HAP-1 (cell line): ENCODE results near the gene RIPOR3.
"Not testable (repeated sequence)": the region's sequence is repeated elsewhere in the genome, so short reads cannot be mapped to it uniquely, and the experiment has no call there.

ENCODE experiments used
- DNase-seq, 2 experiments: peaks; one replicate each; pipeline ENCODE4 v3.0.0-alpha.2; 2016 to 2020; ENCODE audit warnings: low spot score in 2 of 2
- H3K27me3 ChIP-seq: fragments of 250-450 bp; sonication (Bioruptor Pico); 2 replicates; pipeline ENCODE4 v1.5.1; 2020; ENCODE audit warnings: low read depth, mild to moderate bottlenecking, moderate library complexity
- H3K36me3 ChIP-seq: fragments of 250-450 bp; sonication (Bioruptor Pico); replicated peaks from 2 replicates; pipeline ENCODE4 v1.5.1; 2020; ENCODE audit warnings: mild to moderate bottlenecking
- H3K4me1 ChIP-seq: fragments of 250-450 bp; sonication (Bioruptor Pico); 2 replicates; pipeline ENCODE4 v1.5.1; 2020; ENCODE audit warnings: mild to moderate bottlenecking
- H3K4me3 ChIP-seq: fragments of 250-450 bp; sonication (Bioruptor Pico); 2 replicates; pipeline ENCODE4 v1.5.1; 2020; ENCODE audit warnings: mild to moderate bottlenecking, moderate library complexity
- H3K9me3 ChIP-seq: fragments of 250-450 bp; sonication (Bioruptor Pico); 2 replicates; pipeline ENCODE4 v1.5.1; 2020; ENCODE audit warnings: mild to moderate bottlenecking, moderate library complexity
- in situ Hi-C: fragments of 300-500 bp; cut with MboI; formaldehyde crosslinking; loops from 3 replicates; pipeline ENCODE4 v1.14.3; 2020; ENCODE audit warnings: low sequenced_read_pairs, inconsistent platforms, mixed read lengths

The RIPOR3 gene

DNA sequence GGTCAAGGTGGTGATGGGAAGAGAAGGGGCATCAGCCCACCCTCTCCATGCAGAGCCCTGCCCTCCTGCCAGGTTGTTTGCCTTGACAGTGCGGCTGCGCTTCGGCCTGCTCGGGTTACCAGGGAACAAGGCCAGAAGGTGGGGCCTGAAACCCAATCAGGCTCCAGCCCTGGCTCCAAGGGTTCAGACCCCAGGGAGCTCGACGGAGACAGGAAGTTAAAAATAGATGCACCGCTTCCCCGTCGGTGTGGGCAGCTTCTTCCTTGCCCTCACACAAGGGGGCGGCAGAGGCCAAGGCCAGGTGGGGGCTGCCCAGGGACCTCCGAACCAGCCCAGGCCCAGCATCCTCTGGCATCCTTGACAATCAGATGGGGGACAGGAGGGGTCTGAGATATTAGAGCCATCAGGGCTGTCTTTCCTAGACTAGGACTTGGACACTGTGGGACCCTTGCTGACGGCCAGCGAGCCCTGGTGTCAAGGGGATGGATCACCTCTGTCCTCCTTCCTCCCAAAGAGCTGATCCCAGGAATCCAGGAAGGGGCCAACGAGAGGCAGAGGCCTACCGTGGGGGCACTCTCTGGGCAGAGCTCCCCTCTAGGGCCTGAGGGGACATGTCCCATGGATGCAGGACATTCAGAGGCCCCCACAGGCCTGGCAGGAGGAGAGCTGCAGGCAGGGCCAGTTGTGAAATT is 65.2 kb downstream of the RIPOR3 start:
- no peak overlapping the region for H3K4me3 ChIP-seq
- peak; percentile 22 to 79 for DNase-seq
- H3K4me1 ChIP-seq, result no peaks in the 10 kb centered on the region
- no peaks in the 10 kb centered on the region for H3K27me3 ChIP-seq
- in situ Hi-C loops, result no loop called here
- H3K36me3 ChIP-seq, result no peaks in the 10 kb centered on the region
- peaks cover 1% of the 10 kb centered on the region; the same call in 1 of the 2 replicates for H3K9me3 ChIP-seq

DNA sequence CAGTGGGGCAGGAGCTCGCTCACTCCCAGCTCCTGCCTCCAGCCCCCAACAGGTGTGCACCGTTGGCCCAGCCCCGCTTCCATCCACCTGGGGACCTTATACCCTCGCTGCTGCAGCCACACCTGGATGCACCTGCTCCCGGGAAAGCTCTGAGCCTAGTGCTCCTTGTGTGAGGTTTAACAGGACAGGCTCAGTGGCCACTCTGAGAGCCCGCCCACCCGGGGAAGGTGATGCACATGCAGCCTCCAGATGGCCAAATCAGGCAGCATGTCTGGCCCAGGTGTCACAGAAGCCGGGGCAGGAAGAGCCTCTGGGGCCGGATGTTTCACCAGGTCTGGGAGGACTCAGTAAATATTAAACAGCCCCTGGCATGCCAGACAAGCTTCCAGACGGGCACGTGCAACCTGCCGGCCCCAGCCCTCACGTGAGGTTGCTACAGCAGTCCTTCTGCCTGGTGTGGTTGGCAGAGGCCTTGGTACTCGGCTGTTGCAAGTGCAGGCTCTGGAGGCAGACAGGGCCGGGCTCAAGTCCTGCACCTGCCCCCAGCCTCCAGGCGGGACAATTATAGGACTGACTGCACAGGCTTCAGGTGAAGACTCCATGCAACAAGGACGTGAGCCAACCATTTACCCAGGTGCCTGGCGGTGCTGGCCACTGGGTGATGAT is 66.9 kb downstream of the RIPOR3 start:
- Histone ChIP-seq H3K4me1 (no peaks in the 10 kb centered on the region), H3K4me3 (no peak overlapping the region), H3K9me3 (peaks cover 2% of the 10 kb centered on the region; the same call in 1 of the 2 replicates), H3K36me3 (no peaks in the 10 kb centered on the region), H3K27me3 (no peaks in the 10 kb centered on the region)
- in situ Hi-C loops, result no loop called here
- no peak for DNase-seq

DNA sequence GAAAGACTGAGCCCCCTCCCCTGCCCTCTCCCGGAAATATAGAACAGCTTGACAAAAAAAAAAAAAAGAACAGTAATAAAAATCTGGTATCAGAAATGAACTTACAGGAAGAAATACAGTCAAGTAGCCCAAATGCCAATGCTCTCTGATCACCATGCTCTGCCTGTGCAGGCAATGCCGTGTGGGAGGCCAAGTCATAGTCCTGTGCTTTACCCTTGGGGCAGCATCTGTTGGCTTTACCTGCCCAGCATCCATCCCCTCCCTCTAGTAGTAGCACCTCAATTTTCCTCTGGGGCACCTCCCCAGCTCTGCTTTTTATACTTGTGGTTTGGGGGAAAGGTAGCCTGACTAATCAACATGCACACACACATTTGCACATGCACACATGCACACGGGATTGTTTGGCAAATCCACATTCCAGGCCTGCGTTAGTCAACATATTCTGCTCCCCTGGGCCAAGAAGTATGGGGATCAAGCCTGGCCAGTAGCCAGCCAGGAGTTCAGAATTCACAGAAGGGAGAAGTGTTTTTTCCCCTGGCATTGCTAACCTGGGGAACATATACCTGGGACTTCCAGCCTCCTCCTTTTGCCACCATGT is 70.2 kb downstream of the RIPOR3 start:
- no peak overlapping the region for H3K4me3 ChIP-seq
- H3K9me3 ChIP-seq, result peaks cover 2% of the 10 kb centered on the region; the same call in 1 of the 2 replicates
- DNase-seq, result no peak
- no peaks in the 10 kb centered on the region for H3K27me3 ChIP-seq
- in situ Hi-C loops, result no loop called here
- no peaks in the 10 kb centered on the region for H3K4me1 ChIP-seq
- no peaks in the 10 kb centered on the region for H3K36me3 ChIP-seq

DNA sequence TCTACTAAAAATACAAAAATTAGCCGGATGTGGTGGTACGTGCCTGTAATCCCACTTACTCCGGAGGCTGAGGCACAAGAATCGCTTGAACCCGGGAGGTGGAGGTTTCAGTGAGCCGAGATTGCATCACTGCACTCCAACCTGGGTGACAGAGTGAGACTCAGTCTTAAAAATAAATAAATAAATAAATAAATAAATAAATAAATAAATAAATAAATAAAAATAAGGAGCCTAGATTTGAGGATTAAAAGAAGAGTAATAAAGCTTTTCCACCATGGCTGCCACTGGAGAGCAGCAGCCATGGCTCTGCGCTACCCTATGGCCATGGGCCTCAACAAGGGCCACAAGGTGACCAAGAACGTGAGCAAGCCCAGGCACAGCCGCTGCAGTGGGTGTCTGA is 70.9 kb downstream of the RIPOR3 start:
- H3K36me3 ChIP-seq, H3K9me3 ChIP-seq, H3K4me3 ChIP-seq, in situ Hi-C loops, H3K27me3 ChIP-seq, DNase-seq, H3K4me1 ChIP-seq: not testable (repeated sequence)

DNA sequence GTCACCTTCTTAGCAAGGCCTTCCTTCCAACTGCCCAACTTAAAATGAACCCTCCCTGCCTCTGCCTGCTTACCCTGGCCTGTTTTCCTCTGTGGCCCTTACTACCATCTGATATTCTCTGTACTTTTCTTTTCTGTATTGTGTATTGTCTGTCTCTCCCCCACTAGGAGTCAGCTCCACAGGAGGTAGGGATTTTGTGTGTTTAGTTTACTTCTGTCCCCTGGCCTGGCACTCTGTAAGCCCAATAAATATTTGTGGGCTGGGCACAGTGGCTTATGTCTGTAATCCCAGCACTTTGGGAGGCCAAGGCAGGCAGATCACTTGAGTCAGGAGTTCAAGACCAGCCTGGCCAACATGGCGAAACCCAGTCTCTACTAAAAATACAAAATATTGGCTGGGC is 72.8 kb downstream of the RIPOR3 start:
- no peak for DNase-seq
- H3K4me1 ChIP-seq, result no peaks in the 10 kb centered on the region
- H3K4me3 ChIP-seq, result no peak overlapping the region
- H3K36me3 ChIP-seq, result no peaks in the 10 kb centered on the region
- peaks cover 2% of the 10 kb centered on the region; the same call in 1 of the 2 replicates for H3K9me3 ChIP-seq
- H3K27me3 ChIP-seq, result no peaks in the 10 kb centered on the region
- in situ Hi-C loops, result no loop called here

DNA sequence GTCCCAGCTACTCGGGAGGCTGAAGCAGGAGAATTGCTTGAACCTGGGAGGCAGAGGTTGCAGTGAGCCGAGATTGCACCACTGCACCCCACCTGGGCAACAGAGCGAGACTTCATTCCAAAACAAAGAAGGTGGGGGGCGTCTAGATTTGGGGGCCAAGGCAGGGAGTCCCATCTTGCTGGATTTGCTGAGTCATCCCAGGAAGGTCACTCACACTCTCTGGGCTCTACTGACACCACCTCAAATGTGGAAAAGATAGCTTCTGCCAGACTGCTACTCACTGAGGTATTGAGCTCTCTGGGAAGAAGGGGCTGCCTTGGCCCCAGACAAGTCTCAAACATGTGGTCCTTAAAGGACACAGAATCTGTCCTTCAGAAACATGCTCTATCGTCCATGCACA is 74.3 kb downstream of the RIPOR3 start:
- Histone ChIP-seq H3K36me3 (no peaks in the 10 kb centered on the region), H3K4me1 (no peaks in the 10 kb centered on the region), H3K27me3 (no peaks in the 10 kb centered on the region), H3K9me3 (peaks cover 2% of the 10 kb centered on the region; the same call in 1 of the 2 replicates), H3K4me3 (no peak overlapping the region)
- in situ Hi-C loops, result no loop called here
- DNase-seq, result no peak

DNA sequence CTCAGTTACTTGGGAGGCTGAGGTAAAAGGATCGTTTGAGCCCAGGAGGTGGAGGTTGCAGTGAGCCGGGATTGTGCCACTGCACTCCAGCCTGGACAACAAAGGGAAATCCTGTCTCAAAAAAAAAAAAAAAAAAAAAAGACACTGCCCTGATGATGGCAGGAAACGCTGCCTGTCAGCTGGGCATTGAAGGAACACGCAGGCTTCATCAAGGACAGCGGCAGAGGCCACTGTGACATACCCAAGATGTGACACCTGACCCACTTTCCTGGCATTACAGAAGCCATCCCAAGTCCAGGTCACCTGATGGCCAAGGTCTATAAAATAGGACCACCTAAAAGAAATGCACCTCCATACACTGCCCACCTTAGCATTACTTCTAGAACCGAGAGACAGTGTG is 75.9 kb downstream of the RIPOR3 start:
- H3K9me3 ChIP-seq, result no peaks in the 10 kb centered on the region
- no peaks in the 10 kb centered on the region for H3K4me1 ChIP-seq
- in situ Hi-C loops, result no loop called here
- DNase-seq, result no peak
- no peak overlapping the region for H3K4me3 ChIP-seq
- no peaks in the 10 kb centered on the region for H3K27me3 ChIP-seq
- no peaks in the 10 kb centered on the region for H3K36me3 ChIP-seq

DNA sequence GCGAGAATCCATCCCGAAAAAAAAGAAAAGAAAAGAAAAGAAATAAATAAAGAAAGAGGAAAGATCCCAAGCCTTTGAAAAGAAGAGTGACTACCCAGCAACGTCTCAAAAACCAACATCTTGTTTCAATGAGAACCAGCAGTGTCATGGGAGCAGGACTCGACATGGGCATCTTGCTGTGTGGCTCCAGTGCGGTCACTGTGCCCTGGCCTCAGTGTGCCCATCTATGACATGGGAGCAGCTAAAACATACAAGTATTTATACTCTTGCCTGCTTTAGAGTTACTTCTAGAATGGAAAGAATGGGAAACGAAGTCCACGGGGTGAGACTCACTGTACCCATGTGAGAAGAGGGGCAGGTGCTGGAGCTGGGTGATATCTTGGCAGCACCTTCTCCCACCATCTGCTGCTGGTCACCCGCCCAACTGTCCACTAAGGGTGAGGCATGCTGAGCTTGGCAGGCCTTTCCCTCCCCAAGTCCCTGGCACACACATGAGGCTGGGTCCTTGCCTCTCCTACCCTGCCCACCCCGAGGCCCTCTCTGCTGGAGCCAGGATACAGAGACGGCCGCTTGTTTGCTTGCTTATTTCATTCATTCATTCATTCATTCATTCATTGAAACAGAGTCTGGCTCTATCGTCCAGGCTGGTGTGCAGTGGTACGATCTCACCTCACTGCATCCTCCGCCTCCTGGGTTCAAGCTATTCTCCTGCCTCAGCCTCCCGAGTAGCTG is 77.7 kb downstream of the RIPOR3 start:
- Histone ChIP-seq H3K36me3 (no peaks in the 10 kb centered on the region), H3K4me1 (no peaks in the 10 kb centered on the region), H3K9me3 (no peaks in the 10 kb centered on the region), H3K4me3 (no peak overlapping the region), H3K27me3 (no peaks in the 10 kb centered on the region)
- no peak for DNase-seq
- in situ Hi-C loops, result no loop called here

DNA sequence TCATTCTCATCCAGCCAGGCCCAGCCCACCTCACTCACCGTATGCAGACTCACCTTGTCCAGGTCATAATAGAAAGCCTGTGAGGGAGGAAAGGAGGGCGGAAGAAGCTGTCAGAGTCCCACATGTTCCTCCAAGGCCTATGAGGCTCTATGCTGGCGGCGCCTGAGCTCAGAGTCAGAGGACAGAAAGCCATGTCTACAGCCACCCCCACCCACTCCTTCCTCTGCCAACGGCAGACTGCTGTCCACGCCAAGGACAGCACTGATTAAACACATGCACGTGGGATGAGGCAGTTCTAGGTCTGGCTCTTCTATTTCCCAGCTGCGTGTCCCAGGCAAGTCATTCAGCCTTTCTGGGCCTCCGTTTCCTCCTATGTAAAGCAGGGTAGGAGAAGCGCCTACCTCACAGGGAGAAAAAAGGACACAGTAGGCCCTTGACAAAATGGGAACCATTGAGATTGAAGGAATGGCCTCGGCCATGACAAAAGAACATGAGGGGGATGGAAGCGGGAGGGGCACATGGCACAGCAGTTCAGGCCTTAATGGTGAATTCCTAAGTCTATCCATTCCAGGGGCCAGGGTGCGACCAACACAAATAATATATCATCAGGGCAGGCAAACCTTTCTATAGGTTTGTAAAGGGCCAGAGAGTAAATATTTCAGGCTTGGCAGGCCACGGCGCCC is 80.1 kb downstream of the RIPOR3 start:
- H3K36me3 ChIP-seq, result no peaks in the 10 kb centered on the region
- no peak overlapping the region for H3K4me3 ChIP-seq
- no peaks in the 10 kb centered on the region for H3K9me3 ChIP-seq
- no peaks in the 10 kb centered on the region for H3K27me3 ChIP-seq
- in situ Hi-C loops, result no loop called here
- H3K4me1 ChIP-seq, result no peaks in the 10 kb centered on the region
- DNase-seq, result no peak

DNA sequence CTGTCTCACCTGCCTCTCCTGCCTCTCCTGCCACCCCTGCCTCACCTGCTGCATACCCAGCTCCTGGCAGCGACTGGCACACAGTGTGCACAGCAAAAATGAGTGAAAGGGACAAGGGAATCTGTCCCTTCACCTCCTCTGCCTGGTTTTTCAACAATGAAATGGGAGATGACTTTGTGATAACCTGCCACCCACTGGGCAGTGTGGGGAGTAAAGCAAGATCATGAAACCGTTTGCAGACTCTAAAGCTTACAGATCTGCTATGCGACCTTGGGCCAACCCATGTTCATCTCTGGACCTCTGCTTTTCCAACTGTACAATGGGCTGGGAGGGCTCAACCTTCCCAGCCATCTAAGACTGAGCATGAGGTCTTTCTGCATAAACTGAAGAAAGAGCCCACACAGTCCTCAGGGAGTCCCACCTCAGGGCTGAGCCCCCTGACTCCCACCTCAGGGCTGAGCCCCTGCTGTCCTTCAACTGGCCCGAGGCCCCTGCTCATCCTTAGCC is 81.1 kb downstream of the RIPOR3 start:
- DNase-seq, result no peak
- Histone ChIP-seq H3K27me3 (no peaks in the 10 kb centered on the region), H3K4me3 (no peak overlapping the region), H3K4me1 (no peaks in the 10 kb centered on the region), H3K9me3 (no peaks in the 10 kb centered on the region), H3K36me3 (no peaks in the 10 kb centered on the region)
- in situ Hi-C loops, result no loop called here

DNA sequence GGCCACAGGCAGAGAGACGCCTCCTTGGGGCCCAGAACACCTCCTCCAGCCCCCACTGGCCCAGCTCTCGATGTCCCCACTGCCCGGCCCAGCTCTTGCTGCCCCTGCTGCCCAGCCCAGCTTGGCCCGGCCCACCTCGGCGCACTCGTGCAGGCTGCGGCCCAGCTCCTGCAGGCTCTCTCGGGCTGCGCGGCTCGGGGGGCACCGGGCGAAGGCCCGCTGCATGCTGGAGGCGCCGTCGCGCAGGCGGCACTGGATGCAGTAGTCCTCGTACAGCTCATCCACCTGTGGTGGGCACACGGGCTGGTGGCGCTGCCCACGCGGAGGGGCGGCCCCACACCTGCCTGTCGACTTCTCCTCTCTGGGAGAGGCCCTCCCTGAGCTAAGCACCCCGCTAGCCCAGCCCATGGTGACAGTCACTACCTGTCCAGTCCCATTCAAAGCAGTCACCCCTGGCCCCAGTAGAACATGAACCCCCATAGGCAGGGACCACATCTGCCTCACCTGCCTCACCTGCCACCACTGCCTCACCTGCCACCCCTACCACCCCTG is 81.8 kb downstream of the RIPOR3 start:
- Histone ChIP-seq H3K9me3 (no peaks in the 10 kb centered on the region), H3K4me1 (no peaks in the 10 kb centered on the region), H3K36me3 (no peaks in the 10 kb centered on the region), H3K4me3 (no peak overlapping the region), H3K27me3 (no peaks in the 10 kb centered on the region)
- in situ Hi-C loops, result no loop called here
- DNase-seq, result no peak

DNA sequence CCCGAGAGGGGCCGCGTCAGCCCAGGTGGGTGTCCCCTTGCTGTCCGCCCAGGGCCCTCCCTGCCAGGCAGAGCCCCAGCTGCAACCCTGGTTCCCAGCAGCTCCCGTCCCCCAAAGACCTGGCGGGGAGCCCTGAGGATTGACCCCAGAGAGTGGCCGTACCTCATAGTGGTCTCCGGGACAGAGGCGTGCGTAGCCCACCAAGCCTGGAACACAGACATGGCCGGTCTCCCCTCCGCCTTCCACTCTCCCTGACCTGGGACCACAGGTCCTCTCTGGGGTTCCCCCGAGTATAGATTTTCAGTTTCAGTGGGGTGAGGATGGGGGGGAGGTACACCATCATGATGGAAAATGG is 82.6 kb downstream of the RIPOR3 start:
- Histone ChIP-seq H3K27me3 (no peaks in the 10 kb centered on the region), H3K9me3 (no peaks in the 10 kb centered on the region), H3K4me1 (no peaks in the 10 kb centered on the region), H3K36me3 (no peaks in the 10 kb centered on the region), H3K4me3 (no peak overlapping the region)
- in situ Hi-C loops, result no loop called here
- DNase-seq, result no peak
